Sigmoid colon (tissue), 7 donors: ENCODE data around the gene HSF4. TPM values are rescaled to one million over a fixed set of nuclear protein-coding genes. Genes with fewer than 3 reads are reported as not detected.

ENCODE experiments used
- DNase-seq: peaks from one replicate; pipeline ENCODE4 v3.0.0-alpha.2; 2019
- H3K27ac ChIP-seq, 4 donors: fragments of 200-600 bp; sonication (generic); one replicate each; pipeline ENCODE4 v1.5.1; 2016 to 2019; ENCODE audit warnings: mild to moderate bottlenecking in 1 of 4
- H3K27me3 ChIP-seq, 3 donors: fragments of 200-600 bp; sonication (generic); one replicate each; pipeline ENCODE4 v1.5.1; 2019; ENCODE audit warnings: mild to moderate bottlenecking in 1 of 3
- H3K36me3 ChIP-seq, 4 donors: fragments of 200-600 bp; sonication (generic); one replicate each; pipeline ENCODE4 v1.5.1; 2016 to 2019
- H3K4me1 ChIP-seq, 4 donors: fragments of 200-600 bp; sonication (generic); one replicate each; pipeline ENCODE4 v1.5.1; 2017 to 2019
- H3K4me3 ChIP-seq, 4 donors: fragments of 200-600 bp; sonication (generic); one replicate each; pipeline ENCODE4 v1.5.1; 2017 to 2019; ENCODE audit warnings: mild to moderate bottlenecking in 2 of 4, moderate library complexity in 1 of 4
- H3K9me3 ChIP-seq, 4 donors: fragments of 200-600 bp in 3 of 4; sonication (generic) in 3 of 4; one replicate each; pipeline versions ENCODE4 v1.5.1 to v1.6.1; 2013 to 2019
- CTCF ChIP-seq, 4 experiments: fragments of 450-650 bp in 3 of 4; fragments of 200-600 bp in 1 of 4; IDR thresholded peaks; one replicate each; pipeline ENCODE4 v1.5.1; 2016 to 2019; ENCODE audit warnings: antibody characterized with exemption in 4 of 4, mild to moderate bottlenecking in 3 of 4, moderate library complexity in 2 of 4
- EP300 ChIP-seq, 4 donors: sonication (generic); formaldehyde crosslinking; IDR thresholded peaks; one replicate each; pipeline ENCODE4 v1.6.1; 2017; ENCODE audit warnings: antibody characterized with exemption in 4 of 4
- POLR2A ChIP-seq, 2 donors: fragments of 450-650 bp; IDR thresholded peaks; one replicate each; pipeline ENCODE4 v1.6.1; 2016; ENCODE audit warnings: antibody characterized with exemption in 2 of 2, mild to moderate bottlenecking in 2 of 2, moderate library complexity in 2 of 2
- POLR2AphosphoS5 ChIP-seq, 4 donors: sonication (generic); formaldehyde crosslinking; IDR thresholded peaks; one replicate each; pipeline ENCODE4 v1.6.1; 2017; ENCODE audit warnings: antibody characterized with exemption in 4 of 4
- WGBS, 2 donors: extraction: QIAGEN DNeasy Blood & Tissue Kit; methylation state at CpG; one replicate each; pipeline ENCODE4 v1.1.7; 2013; 5-methylcytosine and 5-hydroxymethylcytosine counted together
- intact Hi-C: fragments of 100-400 bp; cut with DNase I; formaldehyde crosslinking; loops from one replicate; pipeline ENCODE4 v1.15.1; 2023
- polyA plus RNA-seq, 3 donors: library from polyadenylated mRNA; stranded (reverse); fragments of 200-250 nt; gene quantifications; one replicate each; pipeline ENCODE4 v1.2.3, GENCODE V29; 2013
- total RNA-seq, 4 donors: library from RNA; depleted of rRNA; stranded (reverse); fragments of >200 nt; gene quantifications; one replicate each; pipeline ENCODE4 v1.1.0, GENCODE V29; 2016
- donor health status: healthy with polysubstance abuse.
- donor health status: Bipolar disorder and iron deficiency.
- donor health status: healthy.

HSF4 gene
- total and polyA plus RNA-seq, 7 donors, result 1.2 to 109 (median 21.2) TPM

- DNase-seq, result no peak
- Histone ChIP-seq H3K36me3 (peaks cover 17 to 46% (median 23%) of the 10 kb centered on the region in 4 donors), H3K27ac (peak overlapping the region; percentile 81 to 96 (median 90)), H3K4me3 (peak overlapping the region in 2 of 4 donors; percentile 72 to 77), H3K9me3 (no peaks in the 10 kb centered on the region), H3K4me1 (peaks cover 0 to 27% (median 22%) of the 10 kb centered on the region in 4 donors), H3K27me3 (peaks cover 0 to 18% (median 17%) of the 10 kb centered on the region in 3 donors)
- 69 to 74% methylated on average over 77 of the region's 77 CpGs for WGBS, 2 donors
- intact Hi-C loops, result loop anchor here (10.0 kb wide), 1 partner anchor 255 kb away; no protein-coding TSS in a partner anchor
- no peak for TF ChIP-seq POLR2A (IDR thresholded peaks at IDR 0.05)
- TF ChIP-seq CTCF (IDR thresholded peaks at IDR 0.05), result no peak
- TF ChIP-seq POLR2AphosphoS5 (IDR thresholded peaks at IDR 0.05), result peak in 1 of 4 donors; percentile 10
These were observed 15.1 kb upstream of the HSF4 start for GRCh38 chr16:67149276-67150046.

GRCh38 chr16:67150047-67150832, 14.3 kb upstream of the HSF4 start:
- Histone ChIP-seq H3K27ac (peak overlapping the region; percentile 81 to 96 (median 90)), H3K4me3 (peak overlapping the region; percentile 52 to 77 (median 64)), H3K27me3 (peaks cover 0 to 23% (median 23%) of the 10 kb centered on the region in 3 donors), H3K4me1 (peaks cover 0 to 35% (median 30%) of the 10 kb centered on the region in 4 donors), H3K36me3 (peaks cover 10 to 38% (median 15%) of the 10 kb centered on the region in 4 donors), H3K9me3 (no peaks in the 10 kb centered on the region)
- WGBS, 2 donors, result 5% methylated on average over 94 of the region's 94 CpGs
- no peak for TF ChIP-seq POLR2AphosphoS5 (IDR thresholded peaks at IDR 0.05)
- no peak for TF ChIP-seq POLR2A (IDR thresholded peaks at IDR 0.05)
- TF ChIP-seq EP300 (IDR thresholded peaks at IDR 0.05), result no peak
- no peak for TF ChIP-seq CTCF (IDR thresholded peaks at IDR 0.05)
- intact Hi-C loops, result loop anchor here (10.0 kb wide), 1 partner anchor 255 kb away; no protein-coding TSS in a partner anchor
- peak; percentile 78 for DNase-seq

GRCh38 chr16:67150833-67151396, 13.6 kb upstream of the HSF4 start, which contains the start of gene B3GNT9:
Gene B3GNT9 (minus strand): TSS chr16:67150998. CDS start chr16:67150485, 513 bp downstream.
- H3K4me1 ChIP-seq, result peaks cover 0 to 41% (median 35%) of the 10 kb centered on the region in 4 donors
- TF ChIP-seq POLR2A (IDR thresholded peaks at IDR 0.05) (no peak), POLR2AphosphoS5 (IDR thresholded peaks at IDR 0.05) (peak in 3 of 4 donors; percentile 12 to 46 (median 42)), EP300 (IDR thresholded peaks at IDR 0.05) (no peak)
- DNase-seq, result peak; percentile 91

GRCh38 chr16:67151431-67152097, 13.0 kb upstream of the HSF4 start:
- DNase-seq, result no peak
- H3K4me3 ChIP-seq, result peak overlapping the region in 3 of 4 donors; percentile 55 to 77 (median 72)
- H3K36me3 ChIP-seq, result peaks cover 0 to 25% (median 7%) of the 10 kb centered on the region in 4 donors
- peaks cover 0 to 29% (median 23%) of the 10 kb centered on the region in 3 donors for H3K27me3 ChIP-seq
- peak overlapping the region; percentile 81 to 96 (median 90) for H3K27ac ChIP-seq
- TF ChIP-seq POLR2AphosphoS5 (IDR thresholded peaks at IDR 0.05) (no peak), CTCF (IDR thresholded peaks at IDR 0.05) (no peak), EP300 (IDR thresholded peaks at IDR 0.05) (no peak), POLR2A (IDR thresholded peaks at IDR 0.05) (no peak)
- H3K9me3 ChIP-seq, result no peaks in the 10 kb centered on the region
- peaks cover 0 to 42% (median 35%) of the 10 kb centered on the region in 4 donors for H3K4me1 ChIP-seq
- 43 to 62% methylated on average over 8 of the region's 8 CpGs for WGBS, 2 donors
- intact Hi-C loops, result loop anchor here (10.0 kb wide), 1 partner anchor 257 kb away; no protein-coding TSS in a partner anchor

More at GRCh38 chr16:67150833-67151396, 13.6 kb upstream of the HSF4 start, which contains the start of gene B3GNT9:
- peaks cover 5 to 31% (median 9%) of the 10 kb centered on the region in 4 donors for H3K36me3 ChIP-seq
- peak within 1 kb of the TSS; percentile 81 to 96 (median 90) for H3K27ac ChIP-seq
- H3K4me3 ChIP-seq, result peak within 1 kb of the TSS; percentile 52 to 77 (median 64)
- H3K9me3 ChIP-seq, result no peaks in the 10 kb centered on the region
- 1 to 3% methylated on average over 34 of the region's 34 CpGs for WGBS, 2 donors
- intact Hi-C loops, result loop anchor here (10.0 kb wide), 1 partner anchor 256 kb away; no protein-coding TSS in a partner anchor
- peaks cover 0 to 29% (median 23%) of the 10 kb centered on the region in 3 donors for H3K27me3 ChIP-seq
